Medulla oblongata (tissue), 1 donor: ENCODE measurements around the gene TCTN1.
"Not testable (repeated sequence)": the region's sequence is repeated elsewhere in the genome, so short reads cannot be mapped to it uniquely, and the experiment has no call there.

ENCODE experiments used
- DNase-seq: peaks from one replicate; pipeline ENCODE4 v3.0.0-alpha.2; 2015; ENCODE audit errors: extremely low spot score

Gene TCTN1

DNA sequence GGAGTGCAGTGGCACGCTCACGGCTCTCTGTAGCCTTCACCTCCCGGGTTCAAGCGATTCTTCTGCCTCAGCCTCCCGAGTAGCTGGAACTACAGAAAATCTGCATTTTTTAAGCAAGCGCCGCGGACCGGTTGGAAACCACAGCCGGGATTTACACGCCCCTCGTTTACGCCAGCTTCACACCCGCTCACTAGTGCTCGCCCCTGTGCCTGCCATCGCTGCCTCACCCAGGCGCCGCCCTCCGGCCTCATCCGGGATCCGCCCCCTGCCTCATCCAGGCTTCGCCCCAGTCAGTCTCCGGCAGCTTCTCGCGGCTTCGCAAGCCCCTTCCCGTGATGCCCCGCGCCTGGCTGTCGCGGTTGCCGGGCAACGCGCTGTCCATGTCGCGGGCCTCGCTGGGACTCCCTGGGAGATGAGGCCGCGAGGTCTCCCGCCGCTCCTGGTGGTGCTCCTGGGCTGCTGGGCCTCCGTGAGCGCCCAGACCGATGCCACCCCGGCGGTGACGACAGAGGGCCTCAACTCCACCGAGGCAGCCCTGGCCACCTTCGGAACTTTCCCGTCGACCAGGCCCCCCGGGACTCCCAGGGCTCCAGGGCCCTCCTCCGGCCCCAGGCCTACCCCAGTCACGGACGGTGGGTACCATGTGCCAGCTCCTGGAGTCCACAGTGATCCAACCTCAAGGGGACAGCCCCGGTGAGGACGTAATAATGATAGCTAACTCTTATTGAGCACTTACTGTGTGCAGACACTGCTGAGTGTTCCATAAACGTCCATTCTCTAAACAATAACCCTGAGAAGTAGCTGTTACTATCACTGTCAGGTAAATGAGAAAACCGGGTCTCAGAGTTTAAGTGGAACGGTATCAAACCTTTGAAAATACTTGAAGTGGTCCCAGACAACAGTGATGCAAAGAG is at the start of gene TCTN1:
Gene TCTN1, plus strand, starts transcription at position 359 of the 914 bp plus-strand sequence. Its CDS starts 54 bp downstream, at position 413.
- peak; percentile 97 for DNase-seq

DNA sequence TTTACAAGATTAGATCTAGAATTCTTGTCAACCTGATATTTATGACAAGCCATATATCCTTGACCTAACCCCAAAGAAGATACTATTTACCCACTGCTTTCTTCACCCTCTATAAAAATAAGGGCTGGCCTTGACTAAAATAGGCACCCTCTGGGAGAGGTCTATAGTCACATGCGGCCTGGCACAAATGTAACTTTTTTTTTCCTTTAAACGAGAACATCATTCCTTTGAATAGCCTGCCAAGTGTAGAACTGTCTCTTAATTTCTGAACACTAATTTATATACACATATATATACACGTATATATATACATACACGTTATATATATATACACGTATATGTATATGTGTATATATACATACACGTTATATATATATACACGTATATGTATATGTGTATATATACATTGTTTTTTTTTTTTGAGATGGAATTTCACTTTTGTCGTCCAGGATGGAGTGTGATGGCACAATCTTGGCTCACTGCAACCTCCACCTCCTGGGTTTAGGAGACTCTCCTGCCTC is 49.4 kb upstream of the TCTN1 start:
- no peak for DNase-seq

DNA sequence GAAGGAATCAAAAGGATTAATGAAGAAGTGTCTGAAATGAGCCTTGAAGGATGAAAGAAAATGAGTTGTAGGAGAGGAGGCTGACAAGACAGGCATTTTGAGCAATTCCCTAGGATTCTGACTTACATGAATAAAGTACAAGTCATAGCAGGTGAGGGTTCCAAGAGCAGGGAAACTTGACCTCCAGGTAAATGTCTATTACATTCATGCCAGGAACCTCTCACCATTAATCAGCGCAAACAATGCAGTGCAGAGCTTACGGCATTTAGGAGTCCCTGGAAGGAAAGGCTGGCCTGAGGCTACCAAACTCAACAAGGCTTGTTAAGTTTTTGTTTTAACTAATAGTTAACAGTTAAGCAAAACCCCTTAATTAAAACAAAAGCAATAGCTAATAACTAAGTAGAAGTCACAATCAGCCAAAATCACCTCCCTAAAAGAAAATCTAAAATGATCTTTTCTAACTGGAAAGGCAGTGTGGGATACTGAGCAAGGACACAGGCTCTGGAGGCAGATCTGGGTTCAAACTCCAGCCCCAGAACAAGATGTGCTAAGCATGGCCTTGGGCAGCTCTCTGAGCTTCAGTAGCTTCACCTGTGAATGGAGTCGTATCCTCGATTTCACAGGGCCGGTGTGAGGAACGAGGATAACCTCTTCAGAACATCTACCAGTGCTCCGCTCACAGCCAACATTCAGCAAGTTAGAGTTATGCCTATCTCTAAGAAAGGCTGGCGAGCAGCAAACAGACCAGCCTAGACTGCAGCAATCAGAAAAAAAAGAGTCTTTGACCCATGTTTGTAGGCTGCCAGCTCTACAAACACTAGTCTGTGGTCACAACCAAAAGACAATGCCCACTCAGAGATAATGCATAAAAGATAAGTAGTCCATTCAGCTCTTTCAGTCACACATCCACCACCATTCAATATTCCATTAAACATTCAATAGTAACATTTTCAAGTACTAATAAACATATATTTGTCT is 47.7 kb upstream of the TCTN1 start:
- peak; percentile 72 for DNase-seq

DNA sequence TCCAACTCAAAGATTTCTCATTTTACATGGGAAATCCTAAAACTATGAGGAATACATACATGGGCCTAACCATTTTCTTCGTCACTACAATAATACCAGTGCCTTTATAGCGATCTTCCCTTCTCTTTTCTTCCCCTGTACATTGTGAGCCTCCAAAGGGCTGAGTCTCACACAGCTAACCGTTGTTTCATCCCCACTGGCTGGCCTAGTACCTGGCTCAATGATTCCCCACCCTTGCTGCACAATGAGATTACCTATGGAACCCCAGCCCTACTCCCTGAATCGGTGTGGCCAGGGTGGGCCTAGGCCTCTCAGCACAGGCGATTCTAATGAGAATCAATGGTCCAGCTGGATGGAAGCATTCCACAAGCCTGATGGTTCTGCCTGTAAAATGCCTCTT is 46.9 kb upstream of the TCTN1 start:
- no peak for DNase-seq

DNA sequence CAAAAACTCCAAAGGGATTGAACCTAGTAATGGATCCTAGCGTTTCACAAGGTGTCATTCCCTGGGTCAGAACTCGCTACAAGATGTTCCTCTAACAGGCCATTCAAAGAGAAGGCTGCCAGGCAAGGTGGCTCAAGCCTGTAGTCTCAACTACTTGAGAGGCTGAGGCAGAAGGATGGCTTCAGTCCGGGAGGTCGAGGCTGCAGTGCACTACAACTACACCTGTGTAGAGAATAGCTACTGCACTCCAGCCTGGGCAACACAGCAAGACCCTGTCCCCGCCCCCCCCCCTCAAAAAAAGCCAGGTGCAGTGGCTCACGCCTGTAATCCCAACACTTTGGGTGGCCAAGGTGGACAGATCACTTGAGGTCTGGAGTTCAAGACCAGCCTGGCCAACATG is 45.2 kb upstream of the TCTN1 start:
- DNase-seq, result no peak

DNA sequence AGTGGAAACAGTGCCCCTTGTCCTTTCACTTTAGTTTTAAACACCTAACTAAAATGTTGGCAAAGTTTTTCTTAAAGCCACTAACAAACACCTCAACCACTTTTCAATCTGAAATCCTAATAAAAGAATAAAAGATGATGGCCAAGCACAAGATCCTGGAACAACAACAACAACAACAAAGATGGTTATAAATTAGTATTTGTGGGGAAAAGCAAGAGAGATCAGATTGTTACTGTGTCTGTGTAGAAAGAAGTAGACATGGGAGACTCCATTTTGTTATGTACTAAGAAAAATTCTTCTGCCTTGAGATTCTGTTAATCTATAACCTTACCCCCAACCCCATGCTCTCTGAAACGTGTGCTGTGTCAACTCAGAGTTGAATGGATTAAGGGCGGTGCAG is 44.1 kb upstream of the TCTN1 start:
- DNase-seq, result not testable (repeated sequence)

DNA sequence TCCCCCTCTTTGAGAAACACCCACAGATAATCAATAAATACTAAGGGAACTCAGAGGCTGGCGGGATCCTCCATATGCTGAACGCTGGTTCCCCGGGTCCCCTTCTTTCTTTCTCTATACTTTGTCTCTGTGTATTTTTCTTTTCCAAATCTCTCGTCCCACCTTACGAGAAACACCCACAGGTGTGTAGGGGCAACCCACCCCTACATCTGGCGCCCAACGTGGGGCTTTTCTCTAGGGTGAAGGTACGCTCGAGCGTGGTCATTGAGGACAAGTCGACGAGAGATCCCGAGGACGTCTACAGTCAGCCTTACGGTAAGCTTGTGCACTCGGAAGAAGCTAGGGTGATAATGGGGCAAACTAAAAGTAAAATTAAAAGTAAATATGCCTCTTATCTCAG is 43.1 kb upstream of the TCTN1 start:
- not testable (repeated sequence) for DNase-seq

DNA sequence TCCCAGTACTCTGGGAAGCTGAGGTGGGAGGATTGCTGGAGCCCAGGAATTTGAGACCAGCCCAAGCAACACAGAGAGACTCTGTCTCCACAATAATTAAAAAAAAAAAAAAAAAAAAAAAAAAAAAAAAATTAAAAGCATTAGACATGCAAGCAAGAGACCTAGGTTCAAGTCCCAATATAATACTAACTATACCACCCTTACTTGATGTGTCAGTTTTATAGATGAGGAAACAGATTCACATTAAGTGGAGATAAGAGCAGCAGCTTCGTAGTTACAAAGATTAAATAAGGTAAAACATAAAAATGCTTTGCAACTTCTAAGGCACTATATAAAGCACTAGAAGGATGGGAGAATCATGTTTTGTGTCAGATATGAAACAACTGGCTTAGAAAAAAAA is 39.9 kb upstream of the TCTN1 start:
- no peak for DNase-seq

DNA sequence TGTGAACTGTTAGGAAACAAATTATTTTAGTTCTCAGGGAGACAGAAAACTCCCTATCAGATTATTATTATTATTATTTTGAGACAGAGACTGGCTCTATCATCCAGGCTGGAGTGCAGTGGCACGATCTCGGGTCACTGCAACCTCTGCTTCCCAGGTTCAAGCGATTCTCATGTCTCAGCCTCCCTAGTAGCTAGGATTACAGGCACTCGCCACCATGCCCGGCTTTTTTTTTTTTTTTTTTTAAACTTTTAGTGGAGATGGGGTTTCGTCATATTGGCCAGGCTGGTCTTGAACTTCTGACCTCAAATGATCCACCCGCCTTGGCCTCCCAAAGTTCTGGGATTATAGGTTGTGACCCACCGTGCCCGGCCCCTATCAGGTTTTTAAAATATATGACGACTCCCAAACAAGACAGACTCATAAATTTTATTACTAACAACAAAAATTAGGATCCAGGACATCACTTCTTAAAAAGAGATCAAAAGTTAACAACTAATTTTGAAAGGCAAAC is 39.2 kb upstream of the TCTN1 start:
- not testable (repeated sequence) for DNase-seq

DNA sequence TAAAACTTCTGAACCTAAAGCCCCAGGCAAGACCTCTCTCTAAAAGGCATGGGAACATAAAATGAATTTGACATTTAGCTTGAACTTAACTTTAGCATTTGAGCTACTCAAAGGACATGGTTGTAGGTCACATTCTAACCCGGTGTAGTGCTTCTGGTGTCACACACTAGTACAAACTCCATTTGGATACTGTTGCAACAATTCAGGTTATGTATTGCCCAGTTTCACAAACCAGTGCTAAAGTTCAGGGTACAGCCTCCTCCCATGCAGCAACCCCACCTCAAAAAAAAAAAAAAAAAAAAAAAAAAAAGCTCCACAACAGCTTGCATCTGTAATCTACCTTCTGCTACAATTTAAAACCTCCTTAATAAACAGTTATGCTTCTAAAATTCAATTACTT is 38.6 kb upstream of the TCTN1 start:
- DNase-seq, result no peak

DNA sequence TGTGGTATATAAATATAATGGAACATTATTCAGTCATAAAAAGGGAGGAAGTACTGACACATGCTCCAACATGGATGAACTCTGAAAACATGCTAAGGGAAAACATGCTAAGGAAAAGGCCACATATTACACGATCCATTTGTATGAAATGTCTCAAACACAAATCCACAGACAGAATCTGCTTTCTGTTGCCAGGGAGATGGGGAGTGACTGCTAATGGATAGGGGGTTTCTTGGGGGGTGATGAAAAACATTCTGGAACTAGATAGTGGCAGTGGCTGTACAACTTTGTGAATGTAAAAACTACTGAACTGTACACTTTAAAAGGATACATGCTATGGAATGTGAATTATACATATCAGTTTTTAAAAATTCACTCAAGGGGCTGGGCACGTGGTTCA is 37.4 kb upstream of the TCTN1 start:
- no peak for DNase-seq

DNA sequence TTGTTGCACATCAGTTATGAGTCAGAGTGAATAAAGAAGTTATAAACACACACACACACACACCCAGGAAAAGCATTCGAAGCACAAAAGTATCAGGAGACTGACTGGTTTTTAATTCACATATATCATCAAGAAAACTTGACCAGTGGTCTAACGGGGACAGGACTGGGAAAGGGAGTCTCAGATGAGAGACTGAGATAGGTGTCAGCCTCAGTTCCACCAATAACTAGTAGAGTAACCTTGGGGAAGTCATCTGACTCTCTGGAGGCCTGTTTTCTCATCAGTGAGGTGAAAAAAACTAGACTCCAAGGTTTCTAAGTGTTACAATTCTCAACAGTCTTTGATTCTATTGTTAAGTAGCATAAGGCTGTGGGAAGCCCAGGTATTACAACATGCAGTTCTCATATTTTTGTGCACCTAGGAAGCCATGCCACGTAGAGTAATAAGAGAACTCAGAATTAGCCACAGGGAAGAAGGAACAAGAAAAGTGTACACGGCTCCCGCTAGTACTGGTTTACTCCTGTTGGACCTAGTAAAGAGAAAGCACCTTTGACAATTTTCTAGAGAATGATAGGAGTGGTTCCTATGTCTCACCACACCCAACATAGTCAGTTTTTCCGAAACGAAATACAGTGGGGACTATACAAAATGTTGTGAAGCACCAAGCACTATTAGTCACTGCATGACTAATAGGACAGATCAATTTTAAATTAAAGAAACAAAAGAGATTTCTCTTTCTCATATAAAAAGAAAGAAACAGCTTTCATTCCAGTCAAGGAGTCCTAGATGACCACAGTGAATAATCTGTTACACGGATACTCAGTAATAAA is 35.9 kb upstream of the TCTN1 start:
- no peak for DNase-seq

DNA sequence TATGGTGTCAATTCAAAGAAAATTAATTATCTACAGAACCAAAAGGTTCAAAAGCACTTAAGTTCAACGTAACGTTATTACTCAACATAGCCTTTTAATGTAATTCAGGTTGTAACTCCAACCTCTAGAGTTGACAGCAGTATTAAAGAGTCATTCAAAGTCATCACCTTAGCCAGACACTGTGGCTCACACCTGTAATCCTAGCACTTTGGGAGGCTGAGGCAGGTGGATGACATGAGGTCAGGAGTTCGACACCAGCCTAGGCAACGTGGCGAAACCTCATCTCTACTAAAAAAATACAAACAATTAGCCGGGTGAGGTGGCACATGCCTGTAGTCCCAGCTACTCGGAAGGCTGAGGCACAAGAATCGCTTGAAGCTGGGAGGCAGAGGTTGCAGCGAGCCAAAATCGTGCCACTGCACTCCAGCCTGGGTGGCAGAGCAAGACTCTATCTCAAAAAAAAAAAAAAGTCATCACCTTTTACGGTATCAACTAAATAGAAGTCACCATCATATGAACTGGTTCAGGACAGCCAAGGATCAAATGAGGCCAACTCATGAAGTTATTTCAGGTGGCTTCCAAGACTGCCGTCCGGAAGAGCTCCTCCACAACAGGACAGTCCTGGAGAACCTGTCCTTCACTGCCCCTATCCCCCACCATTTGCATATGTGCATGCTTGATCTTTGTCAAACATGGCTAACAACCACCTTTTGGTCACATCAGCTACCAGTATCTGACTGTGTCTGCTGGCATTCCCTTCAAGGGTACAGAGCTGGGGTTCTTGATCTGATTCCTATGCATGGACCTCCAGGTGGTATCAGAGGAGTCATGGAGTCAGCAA is 35.0 kb upstream of the TCTN1 start:
- no peak for DNase-seq

DNA sequence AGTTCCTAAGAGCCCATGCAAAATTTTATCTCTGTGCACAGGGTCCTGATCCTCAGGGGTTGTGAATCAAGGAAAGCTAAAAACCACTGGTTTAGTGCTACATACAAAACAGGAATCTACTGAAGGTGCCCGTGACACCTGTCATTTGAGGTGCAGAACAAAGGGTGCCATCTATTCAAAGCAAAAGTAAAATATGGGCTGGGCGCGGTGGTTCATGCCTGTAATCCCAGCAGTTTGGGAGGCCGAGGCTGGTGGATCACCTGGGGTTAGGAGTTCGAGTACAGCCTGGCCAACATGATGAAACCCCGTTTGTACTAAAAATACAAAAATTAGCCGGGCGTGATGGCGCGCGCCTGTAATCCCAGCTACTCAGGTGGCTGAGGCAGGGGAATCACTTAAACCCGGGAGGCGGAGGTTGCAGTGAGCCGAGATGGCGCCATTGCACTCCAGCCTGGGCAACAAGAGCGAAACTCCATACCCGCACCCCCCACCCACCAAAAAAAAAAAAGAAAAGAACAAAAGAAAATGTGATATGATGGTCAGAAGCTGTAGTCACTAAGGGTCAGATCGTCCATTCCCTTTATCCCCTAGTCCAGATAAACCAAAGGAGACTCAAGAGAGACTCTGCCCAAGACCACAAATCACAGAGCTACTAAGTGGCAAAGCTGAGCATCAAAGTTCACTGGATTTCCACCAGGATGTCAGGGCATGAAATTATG is 34.2 kb upstream of the TCTN1 start:
- DNase-seq, result no peak

DNA sequence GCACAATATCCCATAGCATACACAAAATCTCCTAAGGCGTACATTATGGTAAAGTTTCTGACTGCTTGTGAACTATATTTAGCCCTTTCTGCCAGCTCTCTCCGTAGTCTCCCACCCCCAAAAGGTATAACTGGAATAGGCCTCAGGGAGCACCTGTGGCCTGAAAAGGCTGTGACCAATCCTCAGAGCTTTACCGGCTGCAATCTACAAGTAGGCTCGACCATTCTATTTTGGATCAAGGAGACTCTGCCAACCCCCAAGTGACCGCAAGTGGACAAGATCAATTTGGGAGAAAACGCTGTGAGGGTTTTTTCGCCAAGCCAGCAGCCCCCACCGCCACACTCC is 32.0 kb upstream of the TCTN1 start:
- DNase-seq, result no peak

DNA sequence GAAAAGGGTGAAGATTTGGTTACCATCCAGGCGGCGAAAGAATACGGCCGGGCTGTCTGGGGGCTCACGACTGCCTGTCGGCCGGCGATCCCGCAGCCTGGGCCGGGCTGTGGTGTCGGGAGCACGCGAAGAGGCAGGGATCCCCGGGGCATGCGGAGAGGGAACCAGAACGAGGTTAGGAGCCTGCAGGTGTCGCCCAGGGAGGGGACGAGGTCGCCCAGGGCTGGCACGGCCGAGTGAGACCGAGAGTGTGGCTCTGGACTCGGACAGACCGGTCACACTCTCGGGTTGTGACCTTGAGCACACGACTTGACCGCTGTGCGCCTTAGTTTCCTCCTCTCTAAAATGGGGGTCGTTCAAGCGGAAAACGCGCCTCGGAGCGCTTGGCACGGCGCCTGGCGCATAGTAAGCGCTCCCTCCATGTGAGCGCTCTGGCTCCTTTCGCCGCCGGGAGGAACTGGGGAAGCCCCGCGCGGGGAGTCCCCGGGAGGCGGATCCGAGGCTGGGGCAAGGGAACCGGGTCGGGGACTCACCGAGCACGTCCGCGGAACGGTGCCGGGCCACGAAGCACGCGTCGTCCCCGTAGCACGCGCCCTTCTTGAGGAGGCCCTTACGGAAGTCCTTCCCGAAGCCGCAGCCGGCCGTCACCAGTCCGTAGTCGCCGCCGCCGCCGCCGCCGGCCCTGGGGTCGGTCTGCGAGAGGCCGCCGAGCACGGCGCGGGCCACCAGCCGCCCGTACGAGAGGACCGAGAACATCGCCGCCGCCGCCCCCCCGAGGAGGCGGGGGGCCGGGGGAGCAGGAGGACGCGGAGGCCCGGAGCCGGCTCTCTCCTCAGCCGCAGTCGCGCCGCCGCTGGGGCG is 31.4 kb upstream of the TCTN1 start:
- DNase-seq, result peak; percentile 68

DNA sequence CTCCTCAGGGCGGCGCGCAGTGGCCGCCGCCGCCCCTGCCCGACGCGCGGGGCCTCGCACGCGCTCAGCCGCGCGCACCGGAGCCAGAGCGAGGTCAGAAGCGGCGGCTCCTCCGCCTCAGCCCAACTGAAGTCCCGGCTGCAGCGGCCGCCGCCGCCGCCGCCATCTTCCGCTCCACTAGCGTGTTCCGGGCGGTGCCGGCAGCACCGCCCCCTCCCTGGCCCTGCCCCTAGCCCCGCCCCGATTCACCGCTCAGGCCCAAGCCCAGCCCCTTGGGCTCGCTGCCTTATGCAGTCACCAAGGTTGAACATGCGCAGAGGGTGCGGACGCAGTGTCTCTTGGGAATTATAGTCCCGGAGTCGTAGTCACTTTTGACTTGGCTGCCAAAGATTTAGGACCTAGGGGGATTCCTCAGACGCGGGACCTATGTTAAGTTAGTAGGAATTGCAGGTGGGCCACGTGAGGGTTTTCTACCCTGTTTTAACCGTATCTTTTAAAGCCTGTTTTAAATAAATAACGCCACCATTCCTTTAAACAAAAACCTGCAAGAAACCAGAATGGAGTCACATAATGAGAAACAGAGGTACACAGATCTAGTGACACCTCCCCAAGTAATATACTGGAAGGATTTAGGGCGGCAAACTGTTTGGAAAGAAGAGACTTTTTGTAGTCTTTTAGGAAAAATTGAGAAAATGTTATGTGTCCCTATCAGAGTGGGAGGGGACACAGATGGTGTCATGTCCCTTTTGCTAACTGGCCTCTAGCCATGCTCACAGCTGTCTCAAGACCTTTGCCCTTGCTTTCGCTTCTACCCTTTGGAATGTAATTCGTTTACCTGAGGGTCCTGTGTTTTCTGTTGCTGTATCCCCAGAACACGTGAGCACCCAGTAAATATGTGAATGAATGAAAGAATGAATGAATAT is 30.5 kb upstream of the TCTN1 start, which contains the start of gene PPTC7:
Gene PPTC7, minus strand, starts transcription at position 182 of the 923 bp plus-strand sequence. CDS start 287 bp downstream, outside the sequence.
- DNase-seq, result peak; percentile 99
